NCI-H82 (cell line): ENCODE results near the gene RNU6-1.
A peak's percentile ranks its signal among the peaks of the same experiment; 100 is the strongest.

ENCODE experiments used
- DNase-seq: peaks from one replicate; lab custom pipeline; 2025; lab: John Stamatoyannopoulos, UW

The RNU6-1 gene

GRCh38 chr15:67801926-67802914 lies 37.6 kb downstream of the RNU6-1 start:
- peak; percentile 43 for DNase-seq

GRCh38 chr15:67801142-67801541 lies 38.7 kb downstream of the RNU6-1 start:
- DNase-seq, result no peak

GRCh38 chr15:67799801-67800205 lies 40.0 kb downstream of the RNU6-1 start:
- no peak for DNase-seq

- DNase-seq, result peak; percentile 35
Observed at GRCh38 chr15:67796196-67797127, 43.4 kb downstream of the RNU6-1 start.

- no peak for DNase-seq
Observed at GRCh38 chr15:67794832-67795574, 44.8 kb downstream of the RNU6-1 start.

- peak; percentile 28 for DNase-seq
Observed at GRCh38 chr15:67792250-67792942, 47.4 kb downstream of the RNU6-1 start.

GRCh38 chr15:67790610-67791319 lies 49.1 kb downstream of the RNU6-1 start:
- no peak for DNase-seq
